ENCODE results near the gene KIF6. TPM values are rescaled to one million over a fixed set of nuclear protein-coding genes. Genes with fewer than 3 reads are reported as not detected.
A peak's percentile ranks its signal among the peaks of the same experiment; 100 is the strongest.

The KIF6 gene
- total RNA-seq, 1 experiment from 2014 or later: 0.80 TPM

DNA sequence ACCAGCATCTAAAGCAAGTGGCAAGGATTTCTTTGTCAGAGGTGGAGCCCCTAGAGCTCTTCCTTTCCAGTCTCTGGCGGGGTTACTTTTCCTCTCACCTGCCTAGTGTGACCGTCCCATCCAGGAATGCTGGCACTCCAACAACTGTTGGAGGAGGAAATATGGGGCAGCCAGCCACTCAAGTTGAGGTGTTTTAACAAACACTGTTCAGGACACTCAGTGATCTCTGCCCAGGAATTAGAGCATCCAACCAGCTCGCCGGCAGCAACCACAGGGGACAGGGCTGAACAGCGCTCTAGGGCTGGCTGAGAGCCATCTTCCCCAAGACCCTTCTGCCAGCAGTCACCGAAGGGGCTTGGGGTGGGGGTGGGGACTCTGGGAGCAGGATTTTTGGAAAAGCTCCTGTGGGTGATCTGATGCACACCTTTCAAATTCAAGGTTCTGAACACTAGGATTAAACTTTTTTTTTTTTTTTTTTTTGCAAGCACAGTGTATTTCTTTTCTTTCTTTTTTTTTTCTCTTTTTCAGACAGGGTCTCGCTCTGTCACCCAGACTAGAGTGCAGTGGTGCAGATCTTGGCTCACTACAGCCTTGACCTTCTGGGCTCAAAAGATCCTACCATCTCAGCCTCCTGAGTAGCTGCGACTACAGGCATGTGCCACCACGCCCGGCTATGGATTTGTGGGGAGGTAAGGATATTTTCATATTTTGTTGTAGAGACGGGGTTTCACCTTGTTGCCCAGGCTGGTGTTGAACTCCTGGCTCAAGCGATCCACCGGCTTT lies 374.3 kb downstream of the KIF6 start:
- Histone ChIP-seq H3K4me3 (ENCODE audit: insufficient read depth, low read depth, low read length) (no peak overlapping the region), H3K36me3 (replicated peaks; ENCODE audit: control insufficient read depth, insufficient read depth, low read length) (no peaks in the 10 kb centered on the region), H3K27me3 (ENCODE audit: control insufficient read depth, insufficient read depth, low read length) (no peaks in the 10 kb centered on the region)
- no peak for DNase-seq

DNA sequence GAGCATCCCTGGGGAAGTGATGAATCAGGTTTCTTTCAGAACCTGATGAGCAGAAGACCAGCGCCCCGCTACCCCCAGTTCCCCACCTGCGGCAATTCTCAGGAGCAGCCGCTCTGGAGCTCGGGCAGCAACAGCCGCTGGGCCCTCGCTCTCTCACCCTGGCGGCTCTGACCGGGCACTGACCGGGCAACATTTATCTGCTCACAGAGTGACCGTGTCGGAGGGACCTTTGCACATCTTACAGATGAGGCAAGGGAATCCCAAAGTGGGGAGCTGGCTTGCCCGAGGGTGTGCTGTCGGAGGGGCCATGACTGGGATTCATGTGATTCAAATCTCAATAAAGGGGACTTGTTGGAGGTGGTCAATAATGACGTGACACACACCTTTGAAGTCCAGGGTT lies 376.5 kb downstream of the KIF6 start:
- no peaks in the 10 kb centered on the region for H3K36me3 ChIP-seq (replicated peaks; ENCODE audit: control insufficient read depth, insufficient read depth, low read length)
- H3K4me3 ChIP-seq (ENCODE audit: insufficient read depth, low read depth, low read length): no peak overlapping the region
- no peaks in the 10 kb centered on the region for H3K27me3 ChIP-seq (ENCODE audit: control insufficient read depth, insufficient read depth, low read length)
- no peak for DNase-seq

DNA sequence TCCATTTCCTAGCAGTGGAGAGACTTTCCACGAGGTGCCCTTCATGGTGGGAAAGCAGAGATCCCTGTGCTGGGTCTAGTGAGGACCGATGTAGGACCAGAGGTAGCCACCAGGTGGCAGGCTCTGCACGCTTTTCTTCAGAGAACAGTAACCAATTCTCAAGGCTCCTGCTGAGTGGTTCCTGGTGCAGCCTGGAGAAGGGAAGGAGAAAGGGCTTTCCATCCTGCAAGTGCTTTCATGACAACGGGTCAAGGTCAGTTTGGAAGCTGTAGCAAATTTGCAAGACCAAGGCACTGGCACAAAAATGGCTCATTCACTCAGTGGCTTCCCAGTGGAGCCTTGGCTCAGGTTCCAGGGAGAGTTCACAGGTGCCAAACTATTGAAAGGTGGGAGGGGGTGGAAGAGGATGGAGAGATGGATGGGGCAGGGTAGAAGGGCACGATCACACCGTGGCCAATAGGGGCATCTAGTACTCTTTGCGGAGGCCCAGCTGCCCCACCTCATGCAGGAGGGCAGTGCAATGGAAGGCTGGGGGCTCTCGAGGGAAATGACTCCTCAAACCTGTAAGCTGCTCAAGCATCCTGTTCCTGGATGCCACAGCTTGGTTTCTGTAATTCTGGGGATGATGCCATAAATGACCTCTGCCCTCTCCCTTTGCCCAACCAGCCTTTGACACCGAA lies 377.2 kb downstream of the KIF6 start:
- Histone ChIP-seq H3K36me3 (replicated peaks; ENCODE audit: control insufficient read depth, insufficient read depth, low read length) (no peaks in the 10 kb centered on the region), H3K4me3 (ENCODE audit: insufficient read depth, low read depth, low read length) (no peak overlapping the region), H3K27me3 (ENCODE audit: control insufficient read depth, insufficient read depth, low read length) (no peaks in the 10 kb centered on the region)
- peak; percentile 90 for DNase-seq

DNA sequence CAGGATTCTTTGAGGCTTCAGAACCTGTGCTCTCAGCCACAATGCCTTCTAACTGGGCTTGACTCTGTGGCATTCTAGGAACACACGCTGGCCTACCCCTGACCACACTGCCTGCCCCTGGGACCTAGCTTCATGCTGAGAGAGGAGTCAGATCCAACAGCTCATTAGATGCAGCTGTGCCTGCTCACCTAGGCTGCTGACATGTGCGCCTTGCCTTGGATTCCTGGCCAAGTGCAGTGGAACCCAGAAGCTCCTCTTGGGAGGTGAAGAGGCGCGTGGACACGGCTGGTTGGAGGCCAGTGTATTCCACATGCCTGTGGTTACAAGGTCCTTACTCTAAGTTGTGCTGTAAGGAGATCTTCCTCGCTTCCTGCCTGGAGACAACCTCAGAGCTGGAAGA lies 378.0 kb downstream of the KIF6 start:
- Histone ChIP-seq H3K4me3 (ENCODE audit: insufficient read depth, low read depth, low read length) (no peak overlapping the region), H3K36me3 (replicated peaks; ENCODE audit: control insufficient read depth, insufficient read depth, low read length) (no peaks in the 10 kb centered on the region), H3K27me3 (ENCODE audit: control insufficient read depth, insufficient read depth, low read length) (no peaks in the 10 kb centered on the region)
- no peak for DNase-seq

DNA sequence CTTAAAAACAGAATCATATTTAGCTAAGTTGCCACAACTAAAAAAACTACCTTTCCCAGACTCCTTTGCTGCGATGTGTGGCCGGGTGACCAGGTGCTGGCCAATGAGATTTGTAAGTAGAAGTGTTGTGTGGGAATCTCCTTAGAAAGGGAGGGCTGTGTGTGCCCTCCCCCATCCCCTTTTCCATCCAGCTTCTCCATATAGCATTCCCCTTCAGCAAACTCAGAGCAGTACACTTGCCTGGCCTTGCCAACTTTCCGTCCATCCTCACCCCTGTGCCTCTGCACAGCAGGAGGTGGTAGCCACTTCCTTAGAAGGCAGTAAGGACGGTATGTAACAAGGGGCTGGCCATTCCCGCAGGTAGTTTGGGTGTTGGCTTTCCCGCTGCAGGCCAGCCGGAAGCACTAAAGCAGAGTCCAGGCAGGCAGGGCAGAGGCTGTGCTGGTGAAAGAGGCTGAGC lies 380.4 kb downstream of the KIF6 start:
- Histone ChIP-seq H3K27me3 (ENCODE audit: control insufficient read depth, insufficient read depth, low read length) (no peaks in the 10 kb centered on the region), H3K36me3 (replicated peaks; ENCODE audit: control insufficient read depth, insufficient read depth, low read length) (no peaks in the 10 kb centered on the region), H3K4me3 (ENCODE audit: insufficient read depth, low read depth, low read length) (no peak overlapping the region)
- peak; percentile 78 for DNase-seq

DNA sequence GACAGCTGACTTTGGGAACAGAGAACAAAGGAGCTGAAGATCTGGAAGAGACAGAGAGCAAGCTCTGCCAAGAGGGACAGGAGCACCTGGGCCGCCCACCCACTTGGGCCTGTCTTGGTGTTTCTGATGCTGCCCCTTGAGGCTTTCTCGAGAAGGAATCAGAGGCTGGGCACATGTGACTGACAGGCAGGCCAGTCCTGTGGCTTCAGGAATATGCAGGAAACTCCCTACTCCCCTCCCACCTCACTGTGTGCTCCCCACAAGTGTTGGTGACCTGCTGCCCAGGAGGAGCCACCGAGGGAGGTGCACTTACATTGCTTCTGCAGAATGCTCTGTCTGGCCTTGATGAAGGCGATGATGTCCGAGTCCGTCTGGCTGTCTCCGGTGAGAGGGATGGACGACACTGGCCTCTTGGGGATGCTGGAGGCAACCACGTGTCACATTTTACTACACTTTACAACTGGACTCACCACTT lies 381.8 kb downstream of the KIF6 start:
- Histone ChIP-seq H3K4me3 (ENCODE audit: insufficient read depth, low read depth, low read length) (no peak overlapping the region), H3K27me3 (ENCODE audit: control insufficient read depth, insufficient read depth, low read length) (no peaks in the 10 kb centered on the region), H3K36me3 (replicated peaks; ENCODE audit: control insufficient read depth, insufficient read depth, low read length) (no peaks in the 10 kb centered on the region)
- no peak for DNase-seq

DNA sequence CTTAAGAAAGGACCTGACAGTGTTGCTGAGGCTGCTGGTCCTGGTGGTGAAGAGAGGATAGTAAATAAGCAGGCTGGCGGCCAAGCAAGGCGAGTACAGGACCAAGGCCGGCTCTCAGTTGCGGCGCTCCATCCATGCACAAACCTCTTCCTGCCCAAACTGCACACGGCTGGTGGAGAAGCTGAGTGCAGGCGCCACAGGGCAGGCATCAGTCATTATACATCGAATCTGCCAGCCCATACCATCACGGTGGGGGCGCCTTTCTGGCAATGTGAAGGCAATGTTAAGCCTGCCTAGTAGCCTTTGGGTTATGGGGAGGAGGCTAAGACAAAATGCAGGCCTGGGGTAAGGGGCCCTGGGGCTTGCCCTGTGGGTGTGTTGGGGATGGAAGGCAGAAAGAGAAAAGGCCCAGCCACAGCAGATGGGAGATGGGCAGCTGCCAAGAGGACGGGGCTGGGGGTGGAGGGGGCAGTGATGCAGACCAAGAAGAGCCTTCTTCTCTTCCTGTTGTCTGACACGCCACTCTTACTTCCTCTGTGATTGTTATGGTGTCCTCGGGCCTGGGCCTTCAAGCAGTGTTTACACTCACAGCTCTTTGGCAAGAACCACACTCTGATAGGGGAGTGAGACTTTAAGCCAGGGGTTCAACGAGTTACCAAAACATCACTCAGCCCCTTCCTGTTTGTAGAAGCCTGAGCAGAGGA lies 382.4 kb downstream of the KIF6 start:
- no peak for DNase-seq
- Histone ChIP-seq H3K4me3 (ENCODE audit: insufficient read depth, low read depth, low read length) (no peak overlapping the region), H3K27me3 (ENCODE audit: control insufficient read depth, insufficient read depth, low read length) (no peaks in the 10 kb centered on the region), H3K36me3 (replicated peaks; ENCODE audit: control insufficient read depth, insufficient read depth, low read length) (no peaks in the 10 kb centered on the region)

DNA sequence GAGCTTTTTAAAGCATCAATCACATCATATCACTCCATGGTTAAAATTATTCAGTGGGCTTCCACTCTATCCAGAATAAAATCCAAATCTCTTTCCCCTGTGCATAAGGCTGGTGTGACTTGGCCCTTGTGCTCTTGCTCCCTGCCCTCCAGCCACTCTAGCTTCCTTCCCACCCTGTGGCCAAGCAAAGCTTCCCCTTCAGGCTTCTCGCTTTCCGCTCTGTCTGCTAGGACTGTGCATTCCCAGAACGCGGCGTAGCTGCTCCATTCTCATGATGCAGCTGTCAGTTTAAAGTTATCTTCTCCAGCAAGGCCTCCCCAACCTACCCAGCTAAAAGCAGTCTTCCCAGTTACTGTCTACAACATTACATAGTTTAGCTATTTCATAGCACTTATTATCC lies 383.3 kb downstream of the KIF6 start:
- no peak for DNase-seq
- Histone ChIP-seq H3K27me3 (ENCODE audit: control insufficient read depth, insufficient read depth, low read length) (no peaks in the 10 kb centered on the region), H3K4me3 (ENCODE audit: insufficient read depth, low read depth, low read length) (no peak overlapping the region), H3K36me3 (replicated peaks; ENCODE audit: control insufficient read depth, insufficient read depth, low read length) (no peaks in the 10 kb centered on the region)

DNA sequence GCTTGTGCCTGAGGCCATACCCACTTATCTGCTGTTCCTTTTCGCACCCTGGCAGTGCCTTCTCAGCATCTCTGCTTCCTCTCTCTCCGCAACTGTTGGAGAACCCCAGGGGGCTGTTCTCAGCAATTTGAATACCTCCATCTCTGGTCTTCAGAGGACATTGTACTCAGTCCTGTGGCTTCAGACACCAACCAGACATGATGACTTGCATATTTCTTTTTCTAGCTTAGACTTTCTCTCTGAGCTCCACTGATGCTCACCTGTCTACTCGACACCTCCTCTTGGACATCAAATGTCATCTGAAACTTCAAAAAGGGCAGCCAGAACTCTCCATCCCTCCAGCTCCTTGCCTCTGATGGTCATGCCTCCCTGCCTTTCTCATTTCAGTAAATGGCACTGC lies 383.9 kb downstream of the KIF6 start:
- H3K4me3 ChIP-seq (ENCODE audit: insufficient read depth, low read depth, low read length): no peak overlapping the region
- no peaks in the 10 kb centered on the region for H3K27me3 ChIP-seq (ENCODE audit: control insufficient read depth, insufficient read depth, low read length)
- H3K36me3 ChIP-seq (replicated peaks; ENCODE audit: control insufficient read depth, insufficient read depth, low read length): no peaks in the 10 kb centered on the region
- no peak for DNase-seq

DNA sequence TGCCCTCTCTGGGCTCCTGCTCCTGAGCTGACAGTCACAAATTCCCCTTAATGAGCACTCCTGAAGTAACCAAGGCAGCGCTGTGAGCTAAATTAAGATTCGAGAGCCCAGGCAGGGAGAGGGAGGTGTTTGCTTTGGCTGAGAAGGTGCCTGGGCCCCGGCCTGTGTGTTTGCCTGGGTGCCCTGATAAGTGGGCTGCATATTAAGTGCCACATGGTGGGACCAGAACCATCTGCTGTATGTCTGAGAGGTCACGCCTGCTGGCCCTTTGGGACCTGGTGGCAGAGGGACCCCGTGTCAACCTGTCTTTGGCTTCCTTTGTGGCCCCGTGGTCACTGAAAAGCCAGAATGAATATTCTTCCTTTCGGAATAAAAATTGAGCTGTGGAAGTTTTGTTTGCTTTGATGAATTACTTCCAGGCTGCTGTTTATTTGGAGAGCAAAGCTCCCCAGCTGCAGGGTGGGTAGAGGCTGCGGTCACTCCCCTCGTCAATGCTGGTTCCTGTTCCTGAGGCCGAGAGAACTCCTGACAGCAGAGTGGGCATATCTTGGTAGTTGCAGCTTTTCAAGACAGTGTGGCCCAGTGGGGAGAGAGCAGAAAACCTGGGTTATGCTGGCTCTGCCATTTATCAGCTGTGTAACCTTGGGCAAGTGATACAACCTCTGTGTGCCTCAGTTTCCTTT lies 385.2 kb downstream of the KIF6 start:
- peak; percentile 44 for DNase-seq
- H3K27me3 ChIP-seq (ENCODE audit: control insufficient read depth, insufficient read depth, low read length): no peaks in the 10 kb centered on the region
- H3K36me3 ChIP-seq (replicated peaks; ENCODE audit: control insufficient read depth, insufficient read depth, low read length): no peaks in the 10 kb centered on the region
- H3K4me3 ChIP-seq (ENCODE audit: insufficient read depth, low read depth, low read length): no peak overlapping the region

DNA sequence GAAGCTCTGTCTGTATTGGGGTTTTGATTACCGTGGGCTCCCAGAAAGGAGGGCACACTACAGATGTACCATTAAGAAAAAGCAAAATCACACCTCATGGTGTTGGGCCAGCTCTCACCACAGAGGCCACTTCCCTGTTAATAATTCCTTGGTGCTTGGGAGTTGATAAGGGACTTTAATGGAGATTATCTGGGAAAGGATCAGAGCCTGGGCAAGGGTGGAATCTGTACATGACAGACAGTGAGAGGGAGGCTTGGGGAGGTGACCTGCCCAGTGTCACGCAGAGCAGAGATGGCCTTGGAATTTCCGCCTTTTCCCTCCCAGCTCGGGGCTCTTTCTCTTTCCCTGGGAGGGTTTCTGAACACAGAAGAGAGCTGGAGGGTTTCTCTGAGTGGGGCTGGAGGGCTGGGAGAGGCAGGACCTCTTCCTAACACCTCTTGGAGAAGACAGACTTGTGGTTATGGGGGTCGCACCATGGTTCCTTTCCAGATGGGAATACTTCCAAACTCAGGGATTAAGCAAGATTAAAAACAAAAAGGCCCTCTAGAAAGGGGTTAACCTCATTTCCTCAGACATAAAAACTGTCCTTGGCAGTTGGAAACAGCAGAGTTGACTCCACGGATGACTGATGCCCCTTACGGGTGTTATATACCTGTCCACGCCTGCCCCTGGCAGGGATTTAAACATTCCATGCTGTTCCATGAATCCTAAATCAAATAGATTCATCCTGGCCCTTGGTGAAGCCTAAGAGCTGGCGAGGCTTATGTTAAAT lies 385.9 kb downstream of the KIF6 start:
- no peak overlapping the region for H3K4me3 ChIP-seq (ENCODE audit: insufficient read depth, low read depth, low read length)
- no peaks in the 10 kb centered on the region for H3K27me3 ChIP-seq (ENCODE audit: control insufficient read depth, insufficient read depth, low read length)
- no peaks in the 10 kb centered on the region for H3K36me3 ChIP-seq (replicated peaks; ENCODE audit: control insufficient read depth, insufficient read depth, low read length)
- no peak for DNase-seq

DNA sequence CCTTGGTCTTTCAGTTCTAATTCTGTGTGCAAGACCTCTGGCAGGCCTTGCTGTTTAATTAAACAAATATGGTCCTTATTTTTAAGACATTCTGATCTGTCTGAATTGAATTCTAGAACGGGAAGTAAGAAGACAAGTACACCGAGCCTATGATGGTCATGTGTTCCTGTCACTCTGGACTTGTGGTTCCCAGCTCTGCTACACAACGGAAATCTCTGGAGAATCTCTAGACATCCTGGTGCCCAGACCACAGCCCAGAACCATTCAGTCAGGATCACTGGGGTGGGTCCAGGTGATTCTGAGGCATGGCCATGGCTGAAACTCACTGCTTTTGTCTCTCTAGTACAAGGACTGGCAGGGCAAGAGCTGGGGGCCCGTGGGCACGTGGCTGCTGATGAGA lies 386.8 kb downstream of the KIF6 start:
- Histone ChIP-seq H3K4me3 (ENCODE audit: insufficient read depth, low read depth, low read length) (no peak overlapping the region), H3K36me3 (replicated peaks; ENCODE audit: control insufficient read depth, insufficient read depth, low read length) (no peaks in the 10 kb centered on the region), H3K27me3 (ENCODE audit: control insufficient read depth, insufficient read depth, low read length) (no peaks in the 10 kb centered on the region)
- DNase-seq: no peak

DNA sequence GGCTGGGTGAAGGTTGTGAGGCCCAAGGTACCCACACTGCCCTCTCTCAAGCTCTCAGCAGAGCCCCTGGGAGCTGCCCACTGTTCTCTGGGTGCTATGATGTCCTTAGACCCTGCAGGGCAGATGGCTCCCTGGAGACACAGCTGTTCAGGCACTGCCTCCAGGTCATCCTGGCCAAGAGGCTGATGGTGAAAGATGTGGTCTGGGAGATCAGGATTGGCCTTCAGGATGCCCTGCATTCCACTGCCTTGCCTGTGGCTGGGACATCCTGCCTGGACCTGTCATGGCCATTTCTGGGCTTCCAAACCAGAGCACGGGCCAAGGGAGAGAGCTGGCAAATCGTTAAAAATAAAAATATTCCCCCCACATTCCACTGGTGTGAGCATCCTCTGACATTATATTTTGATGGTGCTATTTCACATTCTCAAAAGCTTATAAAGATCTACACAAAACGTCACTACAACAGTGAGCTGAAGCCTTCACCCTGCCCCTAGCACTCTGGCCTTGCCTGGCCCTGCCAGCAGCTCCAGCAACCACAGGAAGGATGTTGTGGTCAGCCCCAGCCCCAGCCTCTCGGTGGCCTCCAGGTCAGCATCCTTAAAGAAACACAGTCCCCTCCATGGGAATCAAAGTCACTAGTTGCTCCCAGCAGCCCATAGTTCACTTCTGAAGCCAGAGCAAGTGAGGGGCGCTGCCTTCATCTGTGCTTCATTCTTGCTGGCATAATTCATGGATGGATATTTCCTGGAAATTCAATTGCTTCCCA lies 389.2 kb downstream of the KIF6 start:
- no peak overlapping the region for H3K4me3 ChIP-seq (ENCODE audit: insufficient read depth, low read depth, low read length)
- no peaks in the 10 kb centered on the region for H3K27me3 ChIP-seq (ENCODE audit: control insufficient read depth, insufficient read depth, low read length)
- DNase-seq: no peak
- no peaks in the 10 kb centered on the region for H3K36me3 ChIP-seq (replicated peaks; ENCODE audit: control insufficient read depth, insufficient read depth, low read length)
